ENCODE measurements around the gene PLEKHG1.

PLEKHG1 gene

DNA sequence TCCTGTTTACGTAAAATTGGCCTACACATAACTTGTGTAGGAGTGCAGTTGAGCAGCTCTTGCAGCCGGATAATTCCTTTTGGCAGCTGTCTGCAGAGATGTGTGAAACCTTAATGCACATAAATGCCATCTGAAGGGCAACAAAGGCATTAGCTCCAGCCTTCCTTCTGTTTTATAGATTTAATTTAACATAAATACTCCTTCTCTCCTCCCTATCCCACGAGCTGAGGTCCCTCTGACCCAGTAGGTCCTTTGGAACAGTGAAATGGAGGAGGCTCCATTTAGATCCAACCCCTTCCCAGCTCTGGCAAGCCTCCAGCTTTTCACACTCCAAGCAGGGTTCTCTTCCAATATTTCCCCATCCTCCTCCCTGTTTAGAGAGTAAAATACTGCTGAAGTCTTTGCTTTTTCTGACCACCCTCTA, 6.5 kb downstream of the PLEKHG1 start:
- TF ChIP-seq CTCF (conservative IDR thresholded peaks at IDR 0.05; ENCODE audit: low read depth, low read length): no peak
- H3K4me3 ChIP-seq (ENCODE audit: low read length): no peak overlapping the region
- DNase-seq (ENCODE audit: low read depth): no peak

- no peak overlapping the region for H3K4me3 ChIP-seq (ENCODE audit: low read length)
- TF ChIP-seq CTCF (conservative IDR thresholded peaks at IDR 0.05; ENCODE audit: low read depth, low read length): no peak
- DNase-seq (ENCODE audit: low read depth): no peak
Measured at GRCh38 chr6:150606647-150607328, 7.1 kb downstream of the PLEKHG1 start.

- no peak for DNase-seq (ENCODE audit: low read depth)
- no peak for TF ChIP-seq CTCF (conservative IDR thresholded peaks at IDR 0.05; ENCODE audit: low read depth, low read length)
Measured at GRCh38 chr6:150607329-150607650, 7.6 kb downstream of the PLEKHG1 start.

DNA sequence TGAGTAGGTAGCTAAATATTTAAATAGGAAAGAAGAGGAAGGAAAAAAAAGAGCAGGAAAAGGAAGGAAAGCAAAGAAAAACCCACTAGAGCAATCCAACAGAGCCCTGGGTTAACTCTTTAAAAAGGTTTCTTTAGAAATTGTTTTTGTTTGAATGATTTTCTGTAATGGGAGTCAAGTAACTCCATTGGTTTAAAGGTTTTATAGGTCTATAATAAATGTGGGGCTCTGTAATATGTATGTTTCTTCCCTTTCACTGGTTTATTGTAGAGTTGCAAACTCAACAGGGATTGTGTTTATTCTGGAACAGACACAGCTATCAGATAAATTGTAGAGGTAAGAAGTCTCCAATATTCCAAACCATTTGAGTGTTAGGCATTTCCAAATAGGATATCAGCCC, 10.9 kb downstream of the PLEKHG1 start:
- DNase-seq (ENCODE audit: low read depth): no peak
- no peak overlapping the region for H3K4me3 ChIP-seq (ENCODE audit: low read length)
- no peak for TF ChIP-seq CTCF (conservative IDR thresholded peaks at IDR 0.05; ENCODE audit: low read depth, low read length)

More at GRCh38 chr6:150607329-150607650, 7.6 kb downstream of the PLEKHG1 start:
- no peak overlapping the region for H3K4me3 ChIP-seq (ENCODE audit: low read length)

DNA sequence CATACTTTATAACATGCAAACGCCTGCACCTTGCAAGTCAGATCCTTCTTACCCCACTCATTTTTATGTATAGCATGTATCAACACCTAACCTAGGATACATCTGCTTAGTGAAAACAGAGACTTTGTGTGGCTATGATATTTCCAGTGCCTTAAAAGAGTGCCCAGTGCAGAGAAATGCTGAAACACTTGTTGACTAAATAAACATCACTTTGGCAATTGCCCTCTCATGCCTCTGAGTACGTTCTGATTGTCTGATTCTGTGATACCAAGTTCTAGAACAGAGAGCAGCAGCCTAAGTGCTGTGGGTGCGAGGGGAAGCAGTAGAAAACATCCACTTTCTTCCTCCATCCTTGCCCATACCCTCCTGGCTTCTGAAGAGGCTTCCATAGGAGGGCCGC, 13.6 kb downstream of the PLEKHG1 start:
- DNase-seq (ENCODE audit: low read depth): no peak
- no peak overlapping the region for H3K4me3 ChIP-seq (ENCODE audit: low read length)
- TF ChIP-seq CTCF (conservative IDR thresholded peaks at IDR 0.05; ENCODE audit: low read depth, low read length): no peak

GRCh38 chr6:150615967-150616366, 16.3 kb downstream of the PLEKHG1 start:
- no peak for DNase-seq (ENCODE audit: low read depth)
- H3K4me3 ChIP-seq (ENCODE audit: low read length): no peak overlapping the region
- TF ChIP-seq CTCF (conservative IDR thresholded peaks at IDR 0.05; ENCODE audit: low read depth, low read length): no peak

DNA sequence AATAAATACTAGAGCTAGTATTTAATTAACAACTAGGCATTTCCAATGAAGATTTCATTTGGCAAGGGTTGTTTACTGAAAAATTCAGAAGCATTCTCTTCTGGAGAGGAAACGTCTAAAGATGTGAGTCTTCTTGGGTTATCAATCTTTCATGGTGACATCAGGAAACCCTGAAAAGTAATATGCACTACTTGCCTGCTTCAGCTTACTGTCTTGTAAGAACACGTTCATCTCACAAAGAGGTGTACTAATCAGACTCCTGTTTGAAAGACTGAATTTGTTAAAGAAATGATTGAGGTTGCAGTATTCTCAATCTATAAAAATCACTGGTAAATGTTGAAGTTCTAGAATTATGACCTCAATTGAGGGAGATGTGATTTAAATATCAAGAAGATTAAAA, 16.9 kb downstream of the PLEKHG1 start:
- H3K4me3 ChIP-seq (ENCODE audit: low read length): no peak overlapping the region
- TF ChIP-seq CTCF (conservative IDR thresholded peaks at IDR 0.05; ENCODE audit: low read depth, low read length): no peak
- no peak for DNase-seq (ENCODE audit: low read depth)

Data from retinal pigment epithelial cell (primary cell).